NCI-H2107 (cell line): ENCODE results near the gene FNDC3A.
"Not testable (repeated sequence)": the region's sequence is repeated elsewhere in the genome, so short reads cannot be mapped to it uniquely, and the experiment has no call there.

Experiments used
- DNase-seq: peaks from one replicate; lab custom pipeline; 2025; lab: John Stamatoyannopoulos, UW

FNDC3A gene

DNA sequence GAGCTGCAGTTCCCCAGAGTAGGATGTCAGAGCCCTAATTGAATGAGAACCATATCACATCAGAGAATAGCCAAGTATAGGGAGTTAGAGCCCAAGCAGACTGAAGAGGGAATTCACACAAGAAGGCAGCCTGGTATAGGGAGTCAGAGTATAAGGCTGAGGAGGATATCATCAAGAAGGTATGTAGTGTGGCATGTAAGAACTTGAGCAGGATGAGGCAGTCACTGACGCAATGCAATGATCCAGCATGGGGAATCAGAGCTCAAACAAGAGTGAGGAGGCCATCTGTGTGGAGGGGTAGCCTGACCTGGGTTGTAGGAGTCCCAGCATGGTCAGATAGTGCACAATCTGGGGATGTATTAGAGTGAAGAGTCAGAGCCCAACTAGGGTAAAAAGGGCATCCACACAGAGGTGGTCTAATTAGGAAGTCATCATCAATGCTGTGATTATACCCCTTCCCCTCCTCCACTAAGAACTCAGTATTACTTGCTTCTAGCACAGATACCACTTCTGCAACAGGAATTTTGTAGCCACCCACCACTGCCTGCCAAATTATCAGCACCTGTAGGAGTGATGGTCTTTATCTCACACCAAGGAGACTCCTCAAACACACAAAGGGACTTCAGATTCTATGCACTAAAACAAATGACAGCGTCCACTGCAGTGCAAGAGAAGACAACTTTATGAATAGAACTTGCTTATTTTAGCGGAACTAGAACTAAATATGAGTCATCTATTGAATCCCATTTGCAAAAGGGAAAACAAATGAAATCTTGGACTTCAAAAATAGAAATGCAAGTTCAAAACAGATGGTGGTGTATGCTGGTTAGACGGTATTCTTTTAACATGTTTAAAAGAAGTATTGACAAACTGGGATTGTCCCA, 107.2 kb downstream of the FNDC3A start:
- DNase-seq = no peak

DNA sequence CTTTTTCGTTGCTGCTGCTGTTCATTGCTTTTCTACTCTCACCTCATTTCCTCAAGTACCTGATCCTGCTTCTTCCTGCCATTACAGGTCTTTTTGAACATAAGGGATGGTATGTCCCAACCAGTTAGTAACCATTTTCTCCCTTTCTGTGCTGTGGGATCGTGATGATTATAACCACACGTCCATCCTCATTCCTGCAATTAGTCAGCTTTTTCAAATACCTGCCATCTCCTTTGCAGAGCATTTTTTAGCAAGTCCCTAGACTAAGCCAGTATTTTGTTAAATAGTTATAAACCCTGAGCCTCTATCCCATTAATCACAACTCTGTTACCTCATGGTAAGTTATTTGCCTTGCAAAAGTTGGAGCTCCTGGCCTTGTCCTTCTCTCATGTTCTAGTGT, 109.2 kb downstream of the FNDC3A start:
- no peak for DNase-seq

GRCh38 chr13:49086722-49087121, 111.0 kb downstream of the FNDC3A start:
- no peak for DNase-seq

DNA sequence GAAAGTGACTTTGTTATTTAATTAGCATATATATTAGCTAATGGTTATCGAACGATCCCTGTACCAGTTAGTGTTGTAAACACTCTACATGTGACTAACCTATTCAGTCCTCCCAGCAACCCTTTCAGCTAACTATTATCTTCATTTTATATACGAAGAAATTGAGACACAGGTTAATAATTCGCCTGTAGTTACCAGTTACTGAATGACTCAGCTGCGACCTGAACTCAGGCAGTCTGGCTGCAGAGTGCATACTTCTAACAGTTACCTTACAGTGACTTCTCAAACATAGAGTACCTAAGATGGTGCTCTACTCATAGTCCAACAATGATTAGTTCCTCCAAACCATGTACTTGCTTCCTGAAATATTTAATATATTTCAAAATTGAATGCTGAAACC, 117.7 kb downstream of the FNDC3A start:
- no peak for DNase-seq

GRCh38 chr13:49097374-49097773, 121.7 kb downstream of the FNDC3A start:
- no peak for DNase-seq

GRCh38 chr13:49098198-49098597, 122.5 kb downstream of the FNDC3A start:
- DNase-seq = no peak

DNA sequence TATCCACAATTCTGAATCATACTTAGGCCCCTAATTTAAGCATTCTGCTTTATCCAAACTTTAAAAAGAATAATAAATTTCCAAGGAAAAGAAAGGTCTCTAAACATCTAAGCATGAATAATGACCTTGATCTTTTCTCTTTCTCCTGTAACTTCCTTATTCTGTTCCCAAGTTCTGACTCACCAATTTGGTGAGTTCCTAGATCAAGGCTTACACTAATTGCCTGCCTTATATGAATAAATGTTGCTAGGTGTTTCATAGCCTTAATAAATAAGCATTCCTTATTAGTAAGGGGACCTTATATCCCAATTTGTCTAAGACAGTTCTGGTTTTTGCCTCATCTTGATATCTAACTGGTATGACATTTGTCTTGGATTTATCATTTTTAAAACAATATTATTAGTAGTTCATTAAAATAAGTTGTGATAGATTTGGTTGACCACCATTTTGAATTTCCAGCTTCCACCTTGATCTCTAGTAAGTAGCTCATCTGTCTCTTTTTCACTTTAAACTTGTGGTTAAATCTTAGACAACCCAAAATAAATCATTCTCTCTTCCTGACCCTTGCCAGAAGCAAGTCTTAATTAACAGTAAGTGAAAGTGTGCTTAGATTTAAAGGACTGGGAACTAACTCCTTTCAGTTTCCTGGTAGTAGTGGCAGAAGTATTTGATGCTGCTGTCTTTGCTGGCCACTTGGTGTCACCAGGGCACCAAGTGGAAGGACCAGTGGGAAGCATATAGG, 123.2 kb downstream of the FNDC3A start:
- no peak for DNase-seq

DNA sequence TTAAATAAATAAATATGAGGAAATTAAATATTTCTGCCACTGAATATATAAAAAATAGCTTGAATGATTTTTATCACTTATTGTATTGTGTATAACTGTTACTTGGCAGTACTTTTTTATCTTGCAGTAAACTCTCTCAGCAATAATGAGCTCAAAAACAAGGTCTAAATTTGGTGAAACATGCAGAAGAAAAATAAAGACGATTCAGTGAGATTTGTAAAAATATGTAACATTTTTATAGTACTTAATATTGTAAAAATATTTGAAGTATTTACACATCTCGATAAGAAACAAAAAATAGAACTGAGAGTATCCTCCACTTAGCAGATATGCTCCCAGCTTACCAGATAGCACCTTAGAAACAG, 123.8 kb downstream of the FNDC3A start:
- DNase-seq = no peak

GRCh38 chr13:49100637-49101570, 125.2 kb downstream of the FNDC3A start:
- DNase-seq = no peak

- DNase-seq = no peak
Observed at GRCh38 chr13:49108196-49108595, 132.5 kb downstream of the FNDC3A start.

DNA sequence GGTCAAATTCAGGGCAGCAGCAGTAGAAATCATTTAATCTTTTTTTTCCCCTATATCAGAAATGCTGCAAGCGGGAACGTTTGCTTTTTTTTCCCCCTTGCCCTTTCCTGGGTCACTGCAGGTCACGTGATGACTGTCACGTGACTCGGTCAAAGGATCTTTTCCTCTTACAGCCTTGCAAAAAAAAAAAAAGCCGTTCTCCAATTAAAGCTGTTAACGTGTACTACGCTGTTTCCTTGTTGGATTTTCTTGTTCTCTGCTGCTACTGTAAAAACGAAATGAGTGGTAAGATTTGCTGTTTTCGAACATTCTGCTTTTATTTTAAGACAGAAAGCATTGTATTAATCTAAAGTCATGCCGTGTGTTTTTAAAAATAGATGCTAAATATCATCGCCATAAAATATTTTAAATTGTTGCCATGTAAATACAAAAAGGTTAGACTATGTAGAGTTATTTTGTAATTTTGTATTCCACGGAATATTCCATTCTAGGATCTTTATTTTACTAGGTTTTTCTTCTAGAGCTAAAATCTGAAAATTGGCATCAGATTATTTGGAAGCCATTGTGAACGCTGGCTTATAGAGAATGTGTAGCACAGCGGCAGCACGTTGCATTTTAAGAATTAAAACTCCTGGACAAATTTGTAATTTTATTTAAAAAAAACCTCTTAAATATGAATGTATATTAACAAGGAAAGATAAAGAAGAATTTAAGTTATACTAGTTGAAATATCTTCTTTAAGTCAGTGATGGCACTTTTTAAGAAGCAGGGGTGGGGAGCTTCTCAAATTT, 134.6 kb downstream of the FNDC3A start:
- DNase-seq = peak; percentile 74

DNA sequence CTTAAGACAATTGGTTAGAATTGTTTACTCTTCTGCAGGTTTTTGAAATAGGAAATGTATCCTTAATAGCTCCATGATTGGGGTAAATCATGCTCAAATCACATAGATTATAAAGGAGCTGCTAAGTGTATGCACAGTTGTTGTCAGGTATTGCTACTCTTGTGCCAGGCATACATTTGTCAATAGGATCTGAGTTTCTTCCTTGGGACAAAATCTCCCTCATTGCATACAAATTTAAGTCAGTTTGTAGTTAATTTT, 135.1 kb downstream of the FNDC3A start:
- no peak for DNase-seq

- no peak for DNase-seq
Observed at GRCh38 chr13:49112782-49113525, 137.2 kb downstream of the FNDC3A start.

DNA sequence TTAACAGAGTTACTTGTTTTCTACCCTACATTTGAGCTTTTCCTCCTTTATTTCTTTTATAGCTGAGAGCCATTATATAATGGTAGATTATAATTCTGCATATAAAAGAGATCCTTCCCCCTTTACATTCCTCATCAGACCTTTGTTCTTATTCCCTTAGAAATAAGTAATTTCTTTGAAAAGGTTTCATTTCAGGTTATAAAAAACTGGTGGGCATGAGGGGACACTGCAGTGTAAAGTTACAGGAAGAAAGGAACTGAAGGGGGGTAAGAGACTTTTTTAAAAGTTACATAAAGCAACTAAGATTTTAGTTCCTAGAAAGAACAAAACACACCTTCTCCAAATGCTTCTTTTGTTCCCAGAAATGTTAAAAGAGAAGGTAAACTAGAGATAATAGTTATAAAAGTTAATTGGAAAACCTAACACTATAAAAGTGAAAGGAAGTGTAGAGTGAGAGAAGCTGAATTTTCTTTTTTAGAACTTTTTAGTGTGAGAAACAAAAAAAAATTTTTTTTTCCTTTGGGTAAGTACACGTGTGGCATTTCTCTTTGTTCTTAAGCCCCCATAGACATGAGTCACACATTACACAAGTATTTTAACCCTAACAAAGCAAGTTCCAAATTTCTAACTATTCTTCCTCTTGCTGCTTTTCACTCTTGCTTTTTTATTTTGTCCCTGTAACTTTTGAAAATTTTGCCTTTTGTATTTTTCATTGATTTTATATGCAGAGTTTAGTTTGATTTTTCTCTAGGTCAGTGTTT, 138.0 kb downstream of the FNDC3A start:
- no peak for DNase-seq

GRCh38 chr13:49116873-49117272, 141.2 kb downstream of the FNDC3A start:
- no peak for DNase-seq

DNA sequence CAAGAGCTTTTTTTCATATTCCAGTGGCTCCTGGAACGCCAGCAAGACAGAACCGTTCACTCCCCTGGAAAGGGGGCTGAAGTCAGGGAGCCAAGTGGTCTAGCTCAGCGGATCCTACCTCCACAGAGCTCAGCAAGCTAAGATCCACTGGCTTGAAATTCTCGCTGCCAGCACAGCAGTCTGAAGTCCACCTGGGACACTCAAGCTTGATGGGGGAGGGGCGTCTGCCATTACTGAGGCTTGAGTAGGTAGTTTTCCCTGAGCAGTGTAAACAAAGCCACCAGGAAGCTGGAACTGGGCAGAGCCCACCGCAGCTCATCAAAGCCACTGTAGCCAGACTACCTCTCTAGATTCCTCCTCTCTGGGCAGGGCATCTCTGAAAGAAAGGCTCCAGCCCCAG, 142.7 kb downstream of the FNDC3A start:
- DNase-seq = not testable (repeated sequence)

DNA sequence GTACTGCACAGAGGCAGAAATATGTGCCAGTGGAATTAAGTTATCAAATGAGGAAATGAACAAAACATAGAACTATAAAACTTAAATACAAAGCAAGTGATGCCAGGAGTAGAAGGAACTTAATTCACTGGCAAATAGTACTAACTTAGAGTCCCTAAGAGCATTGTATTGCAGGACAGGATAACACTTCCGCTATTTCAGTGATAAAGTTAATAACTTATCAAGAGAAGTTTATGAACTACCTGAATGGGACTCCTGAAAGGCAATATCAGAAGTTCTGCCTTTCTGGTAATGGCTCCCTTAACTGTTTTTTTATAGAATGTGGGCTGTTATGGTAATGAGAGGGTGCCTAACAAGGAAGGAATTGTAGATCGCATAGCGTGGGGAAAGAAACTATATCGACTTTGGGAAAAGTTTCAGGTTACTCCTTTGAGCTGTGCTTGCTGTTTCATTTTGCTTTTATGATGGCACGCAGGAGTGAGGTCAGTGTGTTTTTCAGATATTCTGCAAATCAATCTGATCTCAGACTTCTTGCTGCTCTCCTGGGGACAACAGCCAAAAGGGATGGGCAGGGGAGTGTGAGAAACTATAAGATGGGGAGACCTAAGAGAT, 149.1 kb downstream of the FNDC3A start:
- DNase-seq = no peak

GRCh38 chr13:49125964-49126524, 150.3 kb downstream of the FNDC3A start:
- DNase-seq = no peak

DNA sequence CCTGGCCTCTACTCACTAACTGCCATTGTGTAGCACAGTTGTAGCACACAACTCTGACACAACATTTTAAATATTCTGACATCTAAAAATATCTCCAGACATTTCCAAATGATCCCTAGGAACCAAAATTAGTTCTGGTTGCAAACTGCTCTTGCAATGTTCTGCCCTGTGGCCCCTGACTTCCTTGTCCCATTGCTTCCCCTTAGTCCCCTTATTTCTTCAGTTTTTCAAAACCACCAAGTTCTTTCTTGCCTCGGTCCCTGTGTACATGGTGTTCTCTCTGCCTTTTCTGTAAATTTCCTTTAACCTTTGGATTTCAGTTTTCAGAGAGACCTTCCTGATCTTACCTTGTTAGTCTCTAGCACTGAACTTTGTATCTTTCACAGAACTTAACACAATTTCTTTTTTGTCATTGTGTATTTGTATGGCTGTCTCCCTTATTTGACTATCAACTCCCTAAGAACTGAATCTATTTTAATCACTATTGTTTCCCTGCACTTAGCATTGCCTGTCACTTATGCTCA, 156.8 kb downstream of the FNDC3A start:
- DNase-seq = no peak
